ENCODE results near the gene OSBPL9. TPM values are rescaled to one million over a fixed set of nuclear protein-coding genes. Genes with fewer than 3 reads are reported as not detected.

OSBPL9 gene
- total RNA-seq, 2 donors from 2014 or later, result 94.1 to 114 TPM

- no peaks in the 10 kb centered on the region for H3K9me3 ChIP-seq
- peak overlapping the region; percentile 17 for H3K4me3 ChIP-seq
- TF ChIP-seq CTCF (IDR thresholded peaks at IDR 0.05), result no peak
- peaks cover 25 to 84% of the 10 kb centered on the region in 2 donors for H3K4me1 ChIP-seq (ENCODE audit: control insufficient read depth in 1 of 2, low read depth in 2 of 2)
- H3K27ac ChIP-seq, result peak overlapping the region in 1 of 2 donors; percentile 9
- H3K36me3 ChIP-seq, result no peaks in the 10 kb centered on the region
- ATAC-seq (ENCODE audit: insufficient number of reproducible peaks, low FRiP score, low read depth) (no peak), DNase-seq (ENCODE audit: low spot score) (no peak)
- H3K27me3 ChIP-seq (replicated peaks; ENCODE audit: insufficient read depth), result no peaks in the 10 kb centered on the region
These were observed 52.4 kb downstream of the OSBPL9 start for GRCh38 chr1:51669272-51669671.

DNA sequence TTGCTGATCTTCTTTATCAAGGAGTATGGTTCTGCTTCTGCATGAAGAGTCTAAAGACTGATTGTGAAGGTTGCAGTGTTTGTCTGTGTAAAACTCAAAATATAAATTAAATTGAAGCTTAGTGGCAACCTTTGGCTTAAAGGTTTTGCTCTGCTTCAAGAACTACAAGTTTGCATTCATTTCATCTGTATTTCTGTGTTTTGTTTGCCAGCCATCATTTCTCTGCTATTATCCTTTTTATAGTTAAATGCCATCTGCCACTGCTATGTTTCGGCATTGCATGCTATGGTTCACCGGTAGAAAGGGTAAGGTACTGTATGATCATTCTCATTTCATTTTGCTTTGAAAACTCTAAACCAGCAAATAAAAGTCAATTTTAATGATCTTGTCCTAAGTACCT is 52.9 kb downstream of the OSBPL9 start:
- H3K27ac ChIP-seq, result peak overlapping the region in 1 of 2 donors; percentile 9

DNA sequence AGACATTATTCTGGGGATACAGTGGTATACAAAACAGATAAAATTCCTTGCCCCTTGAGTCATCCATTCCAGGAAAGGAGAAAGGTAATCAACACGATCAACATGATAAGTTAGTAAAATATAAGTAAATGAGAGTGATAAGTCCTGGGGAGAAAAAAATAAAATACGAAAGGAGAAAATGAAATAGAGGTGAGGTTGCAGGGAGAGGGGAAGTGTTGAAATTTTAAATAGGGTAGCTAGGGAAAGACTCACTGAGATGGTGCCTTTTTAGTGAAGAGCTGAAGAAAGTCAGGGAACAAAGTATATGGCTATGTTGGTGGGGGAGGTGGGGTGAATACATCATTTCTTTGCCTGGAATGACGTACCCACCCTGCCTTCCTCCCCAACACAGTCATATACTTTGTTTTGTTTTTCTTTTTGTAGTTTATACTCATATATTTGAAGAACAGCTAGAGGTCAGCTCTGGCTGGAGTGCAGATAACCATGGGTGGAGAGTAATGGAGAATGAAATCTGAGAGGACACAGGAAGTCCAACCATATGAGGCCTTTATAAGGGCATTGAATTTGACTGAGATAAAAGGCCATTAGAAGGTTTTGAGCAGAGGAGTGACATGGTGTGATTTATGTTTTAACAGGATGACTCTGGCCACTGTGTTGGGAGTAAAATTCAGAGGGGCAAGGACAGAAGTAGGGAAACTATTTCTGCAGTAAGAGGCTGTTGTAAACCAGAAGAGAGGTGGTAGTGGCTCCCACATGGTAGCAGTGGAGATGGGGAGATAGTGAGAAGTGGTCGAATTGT is 54.8 kb downstream of the OSBPL9 start:
- Histone ChIP-seq H3K27me3 (replicated peaks; ENCODE audit: insufficient read depth) (no peaks in the 10 kb centered on the region), H3K27ac (no peak overlapping the region), H3K9me3 (no peaks in the 10 kb centered on the region), H3K36me3 (no peaks in the 10 kb centered on the region), H3K4me1 (ENCODE audit: control insufficient read depth in 1 of 2, low read depth in 2 of 2) (peaks cover 22 to 62% of the 10 kb centered on the region in 2 donors), H3K4me3 (no peak overlapping the region)
- DNase-seq (ENCODE audit: low spot score) (no peak), ATAC-seq (ENCODE audit: insufficient number of reproducible peaks, low FRiP score, low read depth) (no peak)
- TF ChIP-seq CTCF (IDR thresholded peaks at IDR 0.05), result no peak

More for the DNA sequence above, 52.9 kb downstream of the OSBPL9 start:
- H3K4me1 ChIP-seq (ENCODE audit: control insufficient read depth in 1 of 2, low read depth in 2 of 2), result peaks cover 25 to 78% of the 10 kb centered on the region in 2 donors
- no peak for TF ChIP-seq CTCF (IDR thresholded peaks at IDR 0.05)
- no peak for DNase-seq (ENCODE audit: low spot score)
- H3K36me3 ChIP-seq, result no peaks in the 10 kb centered on the region
- ATAC-seq (ENCODE audit: insufficient number of reproducible peaks, low FRiP score, low read depth), result no peak
- H3K4me3 ChIP-seq, result peak overlapping the region; percentile 28
- no peaks in the 10 kb centered on the region for H3K9me3 ChIP-seq
- H3K27me3 ChIP-seq (replicated peaks; ENCODE audit: insufficient read depth), result no peaks in the 10 kb centered on the region

DNA sequence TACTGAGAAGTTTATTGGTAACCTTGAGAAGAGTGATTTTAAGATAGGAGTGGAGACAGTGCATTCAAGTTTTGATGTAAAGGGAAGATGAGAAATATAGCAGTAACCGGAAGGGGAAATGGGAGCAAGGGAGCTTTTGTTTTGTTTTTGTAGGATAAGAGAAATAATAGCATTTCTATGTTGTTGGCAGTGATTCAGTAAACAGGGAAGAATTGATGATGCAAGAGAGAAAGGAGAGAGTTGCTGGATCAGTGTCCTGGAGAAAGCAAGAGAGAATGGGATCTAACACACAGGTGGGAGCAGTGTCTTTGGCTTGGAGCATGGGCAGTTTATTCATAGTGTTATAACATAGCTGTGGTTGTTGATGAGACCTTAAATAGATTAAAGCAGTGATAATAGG is 56.4 kb downstream of the OSBPL9 start:
- H3K9me3 ChIP-seq, result no peaks in the 10 kb centered on the region
- H3K27ac ChIP-seq, result no peak overlapping the region
- H3K27me3 ChIP-seq (replicated peaks; ENCODE audit: insufficient read depth), result no peaks in the 10 kb centered on the region
- TF ChIP-seq CTCF (IDR thresholded peaks at IDR 0.05), result no peak
- no peaks in the 10 kb centered on the region for H3K36me3 ChIP-seq
- DNase-seq (ENCODE audit: low spot score) (no peak), ATAC-seq (ENCODE audit: insufficient number of reproducible peaks, low FRiP score, low read depth) (no peak)
- no peak overlapping the region for H3K4me3 ChIP-seq
- H3K4me1 ChIP-seq (ENCODE audit: control insufficient read depth in 1 of 2, low read depth in 2 of 2), result peaks cover 22 to 50% of the 10 kb centered on the region in 2 donors

DNA sequence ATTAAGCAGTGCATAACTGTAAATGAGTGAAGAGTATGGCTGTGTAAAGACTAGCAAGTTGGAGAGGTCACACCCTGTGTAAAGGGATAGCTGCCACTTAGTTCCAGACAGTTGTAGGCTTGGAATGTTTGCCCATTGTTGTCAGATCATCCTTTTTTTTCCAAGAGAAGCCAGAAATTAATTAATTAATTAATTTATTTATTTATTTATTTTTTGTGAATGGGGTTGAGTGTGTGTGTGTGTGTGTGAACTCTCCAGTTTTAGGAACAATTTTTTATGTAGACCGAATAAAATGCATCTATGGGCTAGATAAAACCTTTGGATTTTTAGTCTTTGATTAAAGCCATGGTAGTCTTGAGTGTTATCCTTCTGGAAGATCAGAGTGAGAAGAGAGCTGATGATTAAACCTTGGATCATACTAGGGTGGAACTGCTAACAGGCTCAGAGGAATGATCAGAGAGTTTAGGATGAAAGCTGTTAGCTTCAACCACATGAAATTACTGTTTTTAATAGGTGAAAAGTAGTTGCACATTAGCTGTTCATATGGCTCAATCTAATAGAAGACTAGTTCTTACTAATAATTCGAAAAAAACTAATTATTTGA is 58.4 kb downstream of the OSBPL9 start:
- no peaks in the 10 kb centered on the region for H3K36me3 ChIP-seq
- no peak overlapping the region for H3K4me3 ChIP-seq
- no peak overlapping the region for H3K27ac ChIP-seq
- H3K4me1 ChIP-seq (ENCODE audit: control insufficient read depth in 1 of 2, low read depth in 2 of 2), result peaks cover 12 to 38% of the 10 kb centered on the region in 2 donors
- H3K9me3 ChIP-seq, result no peaks in the 10 kb centered on the region
- TF ChIP-seq CTCF (IDR thresholded peaks at IDR 0.05), result no peak
- DNase-seq (ENCODE audit: low spot score), result no peak
- no peaks in the 10 kb centered on the region for H3K27me3 ChIP-seq (replicated peaks; ENCODE audit: insufficient read depth)
- ATAC-seq (ENCODE audit: insufficient number of reproducible peaks, low FRiP score, low read depth), result no peak
